ENCODE measurements around the gene SPPL2B.

The SPPL2B gene

DNA sequence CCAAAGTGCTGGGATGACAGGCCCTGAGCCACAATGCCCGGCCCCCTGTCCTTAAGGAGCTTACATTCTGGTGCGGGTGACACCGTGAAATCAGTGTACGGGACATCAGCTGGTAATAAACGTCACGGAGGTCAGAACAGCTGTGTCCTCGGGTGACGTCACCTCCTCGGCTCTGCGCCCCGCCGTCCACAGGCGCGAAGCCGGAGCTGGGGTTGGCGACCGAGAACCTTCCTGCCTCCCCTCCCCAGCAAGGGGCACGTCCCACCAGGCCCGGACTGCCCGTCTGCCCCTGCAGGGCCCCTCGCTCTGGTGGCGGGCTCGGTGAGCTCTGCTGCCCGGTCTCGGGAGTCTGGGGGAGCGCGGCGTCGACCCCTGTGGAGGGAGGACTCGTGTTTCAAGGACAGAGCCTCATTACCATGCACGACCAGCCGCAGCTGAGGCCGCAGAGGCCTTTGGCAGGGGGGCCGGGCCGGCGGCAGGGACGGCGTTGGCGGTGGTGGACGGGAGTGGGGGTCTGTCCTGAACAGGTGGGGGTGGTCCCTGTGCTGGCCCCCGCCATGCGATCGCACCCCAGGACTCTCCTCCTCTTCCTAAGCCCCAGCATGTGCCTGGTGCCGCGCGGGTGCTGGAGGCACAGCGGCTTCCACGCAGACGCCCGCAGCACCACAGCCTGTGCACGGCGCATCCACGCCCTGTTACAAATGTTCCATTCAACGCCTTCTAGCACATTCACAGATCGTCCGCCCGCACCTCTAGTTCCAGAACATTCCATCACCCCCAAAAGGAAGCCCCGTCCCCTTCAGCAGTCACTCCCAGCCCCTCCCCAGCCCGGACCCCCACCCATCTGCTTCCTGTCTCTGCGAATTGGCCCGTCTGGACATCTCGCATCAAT, 25.9 kb upstream of the SPPL2B start:
- no peak for DNase-seq

- DNase-seq: no peak
Measured at GRCh38 chr19:2303211-2303798, 25.2 kb upstream of the SPPL2B start.

GRCh38 chr19:2305452-2306280, 22.8 kb upstream of the SPPL2B start:
- DNase-seq: no peak

DNA sequence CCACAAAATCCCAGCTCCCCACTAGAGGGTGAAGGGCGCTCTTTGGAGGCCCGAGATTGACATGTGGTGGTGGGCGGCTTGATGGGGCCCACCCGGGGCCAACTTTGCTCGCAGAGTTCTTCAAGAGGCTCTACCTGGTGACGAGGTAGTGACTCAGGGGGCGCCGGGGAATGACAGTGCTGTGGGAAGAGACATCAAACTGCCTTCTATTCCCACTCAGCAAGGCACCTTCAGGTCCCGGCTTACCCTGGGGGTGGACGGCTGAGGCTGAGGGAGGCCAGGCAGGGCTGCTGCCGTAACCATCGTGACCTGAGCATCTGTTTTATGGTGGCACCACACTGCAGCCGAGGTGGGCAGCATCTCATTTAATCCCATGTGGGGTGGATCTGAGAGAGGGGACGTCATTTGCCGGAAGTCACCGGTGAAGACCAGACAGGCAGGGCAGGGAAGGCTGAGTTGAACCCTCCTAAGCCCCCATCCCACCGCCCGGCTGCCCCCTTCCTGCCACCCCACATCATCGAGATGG, 22.1 kb upstream of the SPPL2B start:
- no peak for DNase-seq

DNA sequence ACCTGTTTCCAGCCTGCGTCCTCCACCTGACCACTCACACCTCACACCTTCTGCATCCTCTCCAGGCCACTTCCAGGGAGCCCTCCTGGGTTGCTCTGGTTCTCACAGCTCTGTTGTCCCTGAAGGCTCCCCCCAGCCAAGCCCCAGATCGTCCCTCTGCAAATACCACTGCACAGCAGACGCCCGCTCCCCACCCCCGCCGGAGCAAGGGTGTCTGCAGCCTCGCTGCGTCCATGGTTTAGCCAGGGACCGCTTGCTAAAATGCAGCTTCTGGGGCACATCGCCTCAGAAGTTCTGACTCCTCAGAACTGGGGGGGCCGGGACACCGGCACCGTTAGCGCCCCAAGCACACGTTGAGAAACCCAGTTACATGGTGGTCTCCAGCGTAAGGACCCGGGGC, 21.5 kb upstream of the SPPL2B start:
- DNase-seq: no peak

GRCh38 chr19:2307518-2308012, 20.9 kb upstream of the SPPL2B start:
- DNase-seq: no peak

GRCh38 chr19:2308114-2308556, 20.3 kb upstream of the SPPL2B start, which contains the start of gene LINGO3:
Gene LINGO3 (minus strand): TSS chr19:2308154. CDS start chr19:2291776, 16,378 bp downstream.
- DNase-seq: no peak

DNA sequence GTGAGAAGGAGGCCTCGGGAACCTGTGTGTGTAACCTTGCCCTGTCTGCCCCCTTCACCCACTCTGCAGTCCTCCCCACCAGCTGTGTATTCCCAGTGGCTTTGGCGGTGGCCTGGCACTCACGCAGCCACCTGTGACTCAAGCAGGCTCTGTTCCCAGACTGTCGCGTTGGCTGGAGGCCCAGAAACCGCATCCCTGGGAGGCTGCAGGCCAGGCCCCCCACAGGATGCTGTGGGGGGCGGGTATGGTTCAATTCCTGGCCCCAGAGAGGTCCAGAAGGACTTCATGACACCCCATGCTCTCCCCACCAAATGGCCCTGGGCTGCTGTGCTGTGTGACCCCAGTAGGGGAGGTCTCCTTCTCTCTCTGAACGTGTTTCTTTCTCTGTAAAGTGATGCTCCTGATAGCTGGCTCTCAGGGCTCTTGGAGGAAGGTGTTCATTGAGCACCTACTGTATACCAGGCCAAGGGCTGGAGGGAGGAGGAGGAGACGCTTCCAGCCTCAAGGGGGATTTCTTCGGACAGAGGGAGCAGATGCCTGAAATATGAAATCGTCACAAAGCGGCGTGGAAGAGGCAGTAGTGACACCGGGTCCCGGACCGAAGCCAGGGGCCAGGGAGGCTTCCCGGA, 18.6 kb upstream of the SPPL2B start:
- peak; percentile 76 for DNase-seq

DNA sequence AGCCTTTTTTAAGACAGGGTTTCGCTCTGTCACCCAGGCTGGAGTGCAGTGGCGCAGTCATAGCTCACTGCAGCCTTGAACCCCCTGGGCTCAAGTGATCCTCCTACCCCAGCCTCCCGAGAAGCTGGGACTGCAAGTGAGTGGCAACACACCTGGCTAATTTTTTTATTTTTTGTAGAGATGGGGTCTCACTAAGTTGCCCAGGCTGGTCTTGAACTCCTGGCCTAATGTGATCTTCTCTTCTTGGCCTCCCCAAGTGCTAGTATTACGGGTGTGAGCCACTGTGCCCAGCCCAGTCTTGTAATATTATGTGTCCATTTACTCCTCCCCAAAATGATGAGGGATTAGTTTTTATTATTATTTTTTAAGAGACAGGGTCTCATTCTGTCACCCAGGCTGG, 17.4 kb upstream of the SPPL2B start:
- DNase-seq: no peak

GRCh38 chr19:2312820-2313501, 15.5 kb upstream of the SPPL2B start:
- peak; percentile 79 for DNase-seq

- DNase-seq: no peak
Measured at GRCh38 chr19:2315121-2315817, 13.2 kb upstream of the SPPL2B start.

DNA sequence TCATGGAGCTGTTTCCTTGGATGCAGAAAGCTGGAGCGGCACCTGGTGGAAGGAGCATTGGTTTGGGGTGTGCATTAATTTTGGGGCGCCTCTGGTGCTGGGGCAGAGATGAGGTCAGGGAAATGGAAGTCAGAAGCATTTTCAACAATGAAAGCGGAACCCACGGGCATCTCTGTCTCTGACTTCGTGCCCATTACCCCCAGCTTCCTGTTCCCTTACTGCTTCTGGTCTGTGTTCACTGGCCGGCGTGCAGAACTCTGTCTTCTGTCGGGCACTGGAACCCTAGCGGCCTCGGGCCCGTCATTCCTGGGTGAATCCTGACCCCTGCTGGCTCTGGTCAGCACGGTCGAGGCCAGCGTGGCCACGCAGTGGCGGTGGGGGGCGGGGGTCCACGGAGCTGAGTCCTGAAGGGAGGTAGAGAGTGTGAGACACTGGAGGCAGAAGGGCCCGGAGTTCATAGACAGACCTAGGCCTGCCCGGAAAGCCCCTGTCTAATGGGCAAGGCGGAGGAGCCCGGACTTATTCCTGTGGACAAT, 12.6 kb upstream of the SPPL2B start:
- no peak for DNase-seq

GRCh38 chr19:2317300-2317699, 11.2 kb upstream of the SPPL2B start:
- no peak for DNase-seq

- no peak for DNase-seq
Measured at GRCh38 chr19:2317756-2318155, 10.7 kb upstream of the SPPL2B start.

GRCh38 chr19:2318923-2319322, 9.6 kb upstream of the SPPL2B start:
- DNase-seq: no peak

GRCh38 chr19:2319551-2319950, 8.9 kb upstream of the SPPL2B start:
- DNase-seq: no peak

DNA sequence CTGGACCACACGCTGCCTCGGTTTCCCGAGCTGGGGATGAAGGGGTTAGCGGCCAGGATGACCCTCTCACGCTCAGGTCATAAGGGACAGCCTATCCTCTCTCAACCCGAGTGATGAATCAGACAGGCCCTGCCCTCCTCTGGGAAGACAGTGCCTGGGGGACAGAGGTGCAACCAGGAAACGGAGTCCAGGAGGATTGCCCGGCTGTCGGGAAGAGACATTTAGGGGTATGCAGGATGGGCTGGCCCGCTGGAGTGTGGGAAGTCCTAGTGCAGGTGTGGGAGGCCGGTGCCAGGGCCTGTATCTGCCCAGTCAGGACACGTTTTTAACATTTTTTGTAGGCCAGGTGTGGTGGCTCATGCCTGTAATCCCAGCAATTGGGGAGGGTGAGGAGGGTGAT, 8.4 kb upstream of the SPPL2B start:
- no peak for DNase-seq

GRCh38 chr19:2320939-2321338, 7.5 kb upstream of the SPPL2B start:
- DNase-seq: no peak

DNA sequence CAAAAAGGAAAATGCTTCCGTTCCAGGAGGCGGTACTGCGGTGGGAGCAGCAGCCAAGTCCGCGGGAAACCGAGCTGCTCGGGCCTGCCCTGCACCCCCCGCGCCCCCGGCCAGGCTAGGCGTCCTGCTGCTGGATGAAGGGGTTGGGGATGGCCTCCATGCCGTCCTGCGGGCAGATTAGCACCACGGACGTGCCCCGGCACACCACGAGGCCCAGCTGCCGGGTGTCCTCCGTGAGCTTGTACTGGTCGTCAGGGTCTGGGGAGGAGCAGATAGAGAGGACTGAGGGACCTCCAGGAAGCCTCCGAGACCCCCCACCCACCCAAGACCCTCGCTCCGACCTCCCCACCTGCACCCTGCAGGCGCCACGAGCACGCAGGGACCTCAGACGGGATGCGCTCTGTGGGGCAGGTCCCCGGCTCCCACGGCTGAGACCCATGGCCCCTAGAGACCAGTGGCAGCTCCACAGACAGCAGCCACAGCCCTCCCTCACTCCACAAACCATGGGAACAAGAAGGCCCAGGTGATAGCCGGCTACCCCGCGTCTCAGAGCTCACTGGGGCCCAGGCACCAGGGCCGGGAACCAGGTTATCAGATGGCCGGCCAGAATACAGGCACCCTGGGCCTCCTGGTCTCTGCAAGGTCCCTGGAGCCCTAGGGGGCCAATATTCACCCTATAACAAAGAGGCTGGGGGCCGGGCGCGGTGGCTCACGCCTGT, 6.8 kb upstream of the SPPL2B start:
- DNase-seq: no peak

DNA sequence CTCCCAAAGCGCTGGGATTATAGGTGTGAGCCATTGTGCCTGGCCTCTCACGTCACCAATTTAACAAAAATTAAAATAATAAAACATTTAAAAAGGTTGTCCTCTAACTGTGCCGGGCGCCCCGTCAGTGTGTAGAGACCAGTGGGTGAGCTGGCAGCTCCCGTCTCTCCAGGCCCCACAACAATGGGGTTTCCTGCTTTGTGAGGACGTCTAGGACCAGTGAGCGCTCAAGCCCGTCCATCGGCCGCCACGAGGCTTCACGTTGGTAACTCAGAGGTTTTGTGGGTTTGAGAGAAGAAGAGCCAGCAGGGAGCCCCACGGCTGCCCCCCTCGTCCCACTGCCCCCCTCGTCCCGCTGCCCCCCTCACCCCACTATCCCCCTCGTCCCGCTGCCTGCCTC, 4.8 kb upstream of the SPPL2B start:
- DNase-seq: no peak

Data from COR-L47 (cell line).